ENCODE results near the gene NR0B1. TPM values are rescaled to one million over a fixed set of nuclear protein-coding genes. Genes with fewer than 3 reads are reported as not detected.

The NR0B1 gene
- total and polyA plus RNA-seq, 9 donors = 0.07 to 0.51 (median 0.24) TPM

- Histone ChIP-seq H3K9me3 (replicated peaks; ENCODE audit: control insufficient read depth, low read depth, low read length) (no peaks in the 10 kb centered on the region), H3K4me3 (ENCODE audit: low read length) (no peak overlapping the region), H3K27ac (ENCODE audit: low read length) (no peak overlapping the region), H3K4me1 (ENCODE audit: control insufficient read depth, insufficient read depth, low read length) (no peaks in the 10 kb centered on the region), H3K36me3 (ENCODE audit: control insufficient read depth, insufficient read depth, low read length) (no peaks in the 10 kb centered on the region), H3K27me3 (ENCODE audit: control insufficient read depth, insufficient read depth, low read length) (peaks cover 2% of the 10 kb centered on the region)
- WGBS (ENCODE audit: insufficient coverage) = no CpG with 5 or more reads among the region's 1 CpG
- DNase-seq = no peak
Measured at GRCh38 chrX:30278365-30278764, 30.8 kb downstream of the NR0B1 start.

- Histone ChIP-seq H3K4me3 (ENCODE audit: low read length) (no peak overlapping the region), H3K4me1 (ENCODE audit: control insufficient read depth, insufficient read depth, low read length) (no peaks in the 10 kb centered on the region), H3K9me3 (replicated peaks; ENCODE audit: control insufficient read depth, low read depth, low read length) (no peaks in the 10 kb centered on the region), H3K27ac (ENCODE audit: low read length) (no peak overlapping the region), H3K27me3 (ENCODE audit: control insufficient read depth, insufficient read depth, low read length) (peaks cover 4% of the 10 kb centered on the region), H3K36me3 (ENCODE audit: control insufficient read depth, insufficient read depth, low read length) (no peaks in the 10 kb centered on the region)
- DNase-seq = peak; percentile 3
- WGBS (ENCODE audit: insufficient coverage) = no CpG with 5 or more reads among the region's 1 CpG
Measured at GRCh38 chrX:30275498-30275897, 33.7 kb downstream of the NR0B1 start.

GRCh38 chrX:30270639-30271038 lies 38.6 kb downstream of the NR0B1 start:
- Histone ChIP-seq H3K4me3 (ENCODE audit: low read length) (no peak overlapping the region), H3K9me3 (replicated peaks; ENCODE audit: control insufficient read depth, low read depth, low read length) (no peaks in the 10 kb centered on the region), H3K4me1 (ENCODE audit: control insufficient read depth, insufficient read depth, low read length) (no peaks in the 10 kb centered on the region), H3K36me3 (ENCODE audit: control insufficient read depth, insufficient read depth, low read length) (no peaks in the 10 kb centered on the region), H3K27ac (ENCODE audit: low read length) (no peak overlapping the region), H3K27me3 (ENCODE audit: control insufficient read depth, insufficient read depth, low read length) (peaks cover 3% of the 10 kb centered on the region)
- DNase-seq = no peak
- 81% methylated on average over 2 of the region's 3 CpGs for WGBS (ENCODE audit: insufficient coverage)

- no CpG with 5 or more reads among the region's 1 CpG for WGBS (ENCODE audit: insufficient coverage)
- no peak for DNase-seq
- Histone ChIP-seq H3K27ac (ENCODE audit: low read length) (no peak overlapping the region), H3K4me1 (ENCODE audit: control insufficient read depth, insufficient read depth, low read length) (no peaks in the 10 kb centered on the region), H3K4me3 (ENCODE audit: low read length) (no peak overlapping the region), H3K9me3 (replicated peaks; ENCODE audit: control insufficient read depth, low read depth, low read length) (no peaks in the 10 kb centered on the region), H3K27me3 (ENCODE audit: control insufficient read depth, insufficient read depth, low read length) (no peaks in the 10 kb centered on the region), H3K36me3 (ENCODE audit: control insufficient read depth, insufficient read depth, low read length) (no peaks in the 10 kb centered on the region)
Measured at GRCh38 chrX:30262763-30263162, 46.4 kb downstream of the NR0B1 start.

GRCh38 chrX:30261012-30261411 lies 48.2 kb downstream of the NR0B1 start:
- Histone ChIP-seq H3K4me3 (ENCODE audit: low read length) (no peak overlapping the region), H3K9me3 (replicated peaks; ENCODE audit: control insufficient read depth, low read depth, low read length) (no peaks in the 10 kb centered on the region), H3K36me3 (ENCODE audit: control insufficient read depth, insufficient read depth, low read length) (no peaks in the 10 kb centered on the region), H3K27me3 (ENCODE audit: control insufficient read depth, insufficient read depth, low read length) (no peaks in the 10 kb centered on the region), H3K27ac (ENCODE audit: low read length) (no peak overlapping the region), H3K4me1 (ENCODE audit: control insufficient read depth, insufficient read depth, low read length) (no peaks in the 10 kb centered on the region)
- DNase-seq = no peak

GRCh38 chrX:30259927-30260326 lies 49.3 kb downstream of the NR0B1 start:
- H3K36me3 ChIP-seq (ENCODE audit: control insufficient read depth, insufficient read depth, low read length) = no peaks in the 10 kb centered on the region
- 61% methylated on average over 2 of the region's 2 CpGs for WGBS (ENCODE audit: insufficient coverage)
- H3K9me3 ChIP-seq (replicated peaks; ENCODE audit: control insufficient read depth, low read depth, low read length) = no peaks in the 10 kb centered on the region
- H3K27me3 ChIP-seq (ENCODE audit: control insufficient read depth, insufficient read depth, low read length) = no peaks in the 10 kb centered on the region
- no peak overlapping the region for H3K27ac ChIP-seq (ENCODE audit: low read length)
- no peaks in the 10 kb centered on the region for H3K4me1 ChIP-seq (ENCODE audit: control insufficient read depth, insufficient read depth, low read length)
- no peak for DNase-seq
- H3K4me3 ChIP-seq (ENCODE audit: low read length) = no peak overlapping the region

Other genes starting within 250 kb of the NR0B1 start
- not detected for gene MAGEB2, start 93.8 kb downstream of the NR0B1 start, total RNA-seq
- gene MAGEB2, start 93.8 kb downstream of the NR0B1 start, polyA plus RNA-seq (ENCODE audit: insufficient read depth in 1 of 8, insufficient read length in 8 of 8, low replicate concordance in 1 of 8) = under 1 TPM in 1 of 8 donors, not detected in 7; 0.11 TPM
- not detected for gene MAGEB3, start 78.7 kb downstream of the NR0B1 start, total RNA-seq
- not detected for gene MAGEB3, start 78.7 kb downstream of the NR0B1 start, polyA plus RNA-seq (ENCODE audit: insufficient read depth in 1 of 8, insufficient read length in 8 of 8, low replicate concordance in 1 of 8)
- not detected for gene MAGEB4, start 67.4 kb downstream of the NR0B1 start, total RNA-seq
- under 1 TPM in 1 of 8 donors, not detected in 7; 0.21 TPM for gene MAGEB4, start 67.4 kb downstream of the NR0B1 start, polyA plus RNA-seq (ENCODE audit: insufficient read depth in 1 of 8, insufficient read length in 8 of 8, low replicate concordance in 1 of 8)
- not detected for gene MAGEB1, start 62.2 kb downstream of the NR0B1 start, total RNA-seq
- gene MAGEB1, start 62.2 kb downstream of the NR0B1 start, polyA plus RNA-seq (ENCODE audit: insufficient read depth in 1 of 8, insufficient read length in 8 of 8, low replicate concordance in 1 of 8) = not detected

Data from muscle of leg (tissue), 11 donors.